Astrocyte of the cerebellum (primary cell): Measurements from ENCODE around the gene LHFPL2.

ENCODE experiments used
- DNase-seq: peaks from one replicate; pipeline ENCODE4 v3.0.0-alpha.2; 2011; ENCODE audit warnings: low read depth
- H3K4me3 ChIP-seq: 2 replicates; pipeline ENCODE4 v1.5.1; 2011; ENCODE audit warnings: mild to moderate bottlenecking, low read depth, low read length, moderate library complexity
- in situ Hi-C: cut with HindIII; loops from 2 replicates; pipeline ENCODE4 v1.10.0; 2017; ENCODE audit warnings: low sequenced_read_pairs
- TF ChIP-seq, protein P1 (sequence below): IDR thresholded peaks from 2 replicates; pipeline ENCODE4 v1.5.1; 2012; ENCODE audit warnings: low read length, low read depth, moderate library complexity, mild to moderate bottlenecking; ENCODE audit errors: missing control alignments

LHFPL2 gene

DNA sequence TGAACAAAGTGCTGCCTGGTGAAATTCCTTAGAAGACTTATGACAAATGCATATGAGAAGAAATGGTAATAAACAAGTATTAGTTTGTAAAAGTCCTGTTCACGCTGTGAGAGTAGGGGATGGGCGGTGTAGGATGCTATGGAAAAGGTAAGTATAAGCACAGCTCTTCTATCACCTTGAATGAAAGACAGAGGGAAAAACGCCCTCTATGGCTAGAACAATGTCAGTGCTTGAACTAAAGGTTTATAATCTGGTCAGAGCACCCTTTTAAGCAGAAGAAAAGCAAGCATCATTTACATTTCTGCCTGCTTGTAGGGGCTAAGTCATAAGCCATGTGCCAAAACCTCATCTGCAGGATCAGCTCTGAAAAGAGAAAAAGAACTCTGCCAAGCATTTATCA lies 115.2 kb downstream of the LHFPL2 start:
- in situ Hi-C loops, result no loop called here
- no peak for DNase-seq
- no peak overlapping the region for H3K4me3 ChIP-seq
- TF ChIP-seq, protein P1, sequence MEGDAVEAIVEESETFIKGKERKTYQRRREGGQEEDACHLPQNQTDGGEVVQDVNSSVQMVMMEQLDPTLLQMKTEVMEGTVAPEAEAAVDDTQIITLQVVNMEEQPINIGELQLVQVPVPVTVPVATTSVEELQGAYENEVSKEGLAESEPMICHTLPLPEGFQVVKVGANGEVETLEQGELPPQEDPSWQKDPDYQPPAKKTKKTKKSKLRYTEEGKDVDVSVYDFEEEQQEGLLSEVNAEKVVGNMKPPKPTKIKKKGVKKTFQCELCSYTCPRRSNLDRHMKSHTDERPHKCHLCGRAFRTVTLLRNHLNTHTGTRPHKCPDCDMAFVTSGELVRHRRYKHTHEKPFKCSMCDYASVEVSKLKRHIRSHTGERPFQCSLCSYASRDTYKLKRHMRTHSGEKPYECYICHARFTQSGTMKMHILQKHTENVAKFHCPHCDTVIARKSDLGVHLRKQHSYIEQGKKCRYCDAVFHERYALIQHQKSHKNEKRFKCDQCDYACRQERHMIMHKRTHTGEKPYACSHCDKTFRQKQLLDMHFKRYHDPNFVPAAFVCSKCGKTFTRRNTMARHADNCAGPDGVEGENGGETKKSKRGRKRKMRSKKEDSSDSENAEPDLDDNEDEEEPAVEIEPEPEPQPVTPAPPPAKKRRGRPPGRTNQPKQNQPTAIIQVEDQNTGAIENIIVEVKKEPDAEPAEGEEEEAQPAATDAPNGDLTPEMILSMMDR, result peak; percentile 49

DNA sequence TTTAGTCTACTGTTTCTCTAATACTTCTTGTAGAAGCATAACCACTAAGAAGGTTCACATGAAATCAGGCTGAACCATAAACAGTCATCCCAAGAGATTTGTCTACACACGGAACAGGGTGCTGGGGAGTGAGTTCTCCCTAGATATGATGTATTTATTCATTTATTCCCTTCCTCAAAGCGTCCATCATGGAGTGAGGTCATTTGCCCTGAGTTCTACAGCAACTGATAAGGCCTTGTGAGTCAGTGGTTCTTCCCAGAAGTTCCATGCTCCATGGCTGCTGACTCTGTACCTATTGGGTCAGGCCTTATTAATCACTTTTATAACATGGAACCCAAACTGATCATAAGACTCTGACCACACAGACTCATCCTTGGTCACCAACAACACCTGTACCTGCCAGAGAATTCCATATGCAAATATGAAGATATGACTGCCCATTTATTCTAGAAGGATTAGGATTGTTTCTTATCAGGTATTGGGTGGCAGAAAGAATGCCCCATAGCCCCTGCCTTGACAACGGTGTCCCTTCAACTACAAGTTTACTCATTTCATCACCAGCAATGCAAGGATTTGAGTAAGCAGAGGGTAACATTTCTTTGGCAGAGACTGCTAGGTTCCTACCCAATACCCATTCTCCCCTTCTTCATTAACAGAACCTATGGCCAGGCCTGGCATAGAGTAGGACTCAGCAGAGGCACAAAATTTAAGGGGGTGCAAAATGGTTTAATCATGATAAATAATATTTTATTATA lies 118.1 kb downstream of the LHFPL2 start:
- in situ Hi-C loops, result no loop called here

DNA sequence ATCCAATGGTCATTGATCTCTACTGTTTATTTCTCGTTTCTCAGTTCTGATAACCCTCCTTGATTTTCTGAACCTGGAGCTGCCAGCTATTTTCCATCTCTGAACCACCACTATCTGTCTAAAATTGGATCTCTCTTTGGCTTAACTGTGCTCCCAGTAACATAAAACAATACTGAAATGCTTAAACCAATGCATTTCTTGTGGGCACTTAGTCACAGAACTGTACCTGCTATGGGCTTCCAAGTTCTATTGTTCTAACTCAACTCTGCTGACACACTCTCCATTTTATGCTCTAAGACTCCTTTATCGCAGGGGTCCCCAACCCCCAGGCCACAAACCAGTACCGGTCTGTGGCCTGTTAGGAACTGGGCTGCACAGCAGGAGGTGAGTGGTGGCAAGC lies 120.6 kb downstream of the LHFPL2 start:
- in situ Hi-C loops, result no loop called here
- DNase-seq, result no peak
- no peak overlapping the region for H3K4me3 ChIP-seq
- TF ChIP-seq, protein P1, result no peak

More for the DNA sequence above, 118.1 kb downstream of the LHFPL2 start:
- no peak overlapping the region for H3K4me3 ChIP-seq
- TF ChIP-seq, protein P1, result no peak
- no peak for DNase-seq

DNA sequence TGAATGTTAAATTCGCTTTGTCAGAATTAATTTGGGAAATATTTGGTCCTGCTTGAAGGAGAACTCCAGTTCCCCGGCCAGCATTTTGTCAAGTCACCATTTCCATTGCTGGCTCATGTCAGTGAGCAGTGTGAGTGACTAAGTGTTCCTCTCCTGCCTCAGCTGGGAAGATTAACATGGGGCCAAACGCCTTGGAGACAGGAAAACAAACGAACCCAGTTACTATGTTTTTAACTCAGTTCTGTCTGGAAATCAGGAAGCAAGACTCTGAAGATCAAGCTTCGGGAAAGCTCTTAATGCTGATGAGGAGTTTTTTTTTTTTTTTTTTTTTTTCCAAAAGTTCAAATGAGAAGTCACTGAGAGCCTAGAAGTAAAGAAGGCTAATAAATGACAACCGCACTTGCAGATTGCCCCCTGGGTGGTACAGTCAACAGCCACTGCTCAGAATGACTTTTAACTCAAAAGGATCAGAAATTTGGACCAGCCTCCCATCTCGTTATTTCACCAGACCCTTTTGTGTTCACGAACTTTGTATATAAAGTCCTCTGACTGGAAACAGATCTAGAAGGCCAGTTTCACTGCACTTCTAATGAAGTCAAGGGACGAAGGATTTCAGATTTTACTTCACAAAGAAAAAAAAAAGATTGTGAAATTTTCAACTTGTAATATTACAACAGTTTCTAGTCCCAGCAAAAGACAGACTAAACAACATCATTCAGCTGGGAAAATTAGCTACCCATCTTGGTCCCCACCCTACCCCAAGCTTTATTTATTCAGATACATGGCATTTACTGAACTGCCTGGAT lies 121.3 kb downstream of the LHFPL2 start:
- TF ChIP-seq, protein P1, result no peak
- no peak overlapping the region for H3K4me3 ChIP-seq
- DNase-seq, result peak; percentile 82
- in situ Hi-C loops, result no loop called here

DNA sequence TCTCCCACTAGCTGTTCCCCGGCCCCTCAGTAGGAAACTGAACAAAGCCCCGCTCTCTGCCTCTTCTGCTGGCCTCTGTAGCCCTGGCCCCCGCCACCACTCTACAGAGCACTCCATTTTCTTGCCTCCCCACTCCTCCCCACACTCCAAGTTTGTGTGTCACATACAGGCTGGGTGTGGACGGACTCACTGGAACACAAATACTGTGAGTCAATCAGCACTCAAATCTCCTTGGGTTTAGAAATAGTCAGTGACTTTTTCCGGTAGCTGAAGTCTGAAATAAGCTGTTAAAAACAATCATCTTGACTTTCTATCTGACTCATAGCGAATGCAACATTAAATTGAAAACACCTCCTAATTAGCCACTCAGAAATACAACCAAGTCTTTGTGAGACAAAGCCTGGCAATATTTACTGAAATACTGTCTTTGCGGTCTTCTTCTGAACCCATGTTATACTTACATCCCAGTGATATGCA lies 122.5 kb downstream of the LHFPL2 start:
- DNase-seq, result no peak
- in situ Hi-C loops, result no loop called here
- TF ChIP-seq, protein P1, result no peak
- H3K4me3 ChIP-seq, result no peak overlapping the region

DNA sequence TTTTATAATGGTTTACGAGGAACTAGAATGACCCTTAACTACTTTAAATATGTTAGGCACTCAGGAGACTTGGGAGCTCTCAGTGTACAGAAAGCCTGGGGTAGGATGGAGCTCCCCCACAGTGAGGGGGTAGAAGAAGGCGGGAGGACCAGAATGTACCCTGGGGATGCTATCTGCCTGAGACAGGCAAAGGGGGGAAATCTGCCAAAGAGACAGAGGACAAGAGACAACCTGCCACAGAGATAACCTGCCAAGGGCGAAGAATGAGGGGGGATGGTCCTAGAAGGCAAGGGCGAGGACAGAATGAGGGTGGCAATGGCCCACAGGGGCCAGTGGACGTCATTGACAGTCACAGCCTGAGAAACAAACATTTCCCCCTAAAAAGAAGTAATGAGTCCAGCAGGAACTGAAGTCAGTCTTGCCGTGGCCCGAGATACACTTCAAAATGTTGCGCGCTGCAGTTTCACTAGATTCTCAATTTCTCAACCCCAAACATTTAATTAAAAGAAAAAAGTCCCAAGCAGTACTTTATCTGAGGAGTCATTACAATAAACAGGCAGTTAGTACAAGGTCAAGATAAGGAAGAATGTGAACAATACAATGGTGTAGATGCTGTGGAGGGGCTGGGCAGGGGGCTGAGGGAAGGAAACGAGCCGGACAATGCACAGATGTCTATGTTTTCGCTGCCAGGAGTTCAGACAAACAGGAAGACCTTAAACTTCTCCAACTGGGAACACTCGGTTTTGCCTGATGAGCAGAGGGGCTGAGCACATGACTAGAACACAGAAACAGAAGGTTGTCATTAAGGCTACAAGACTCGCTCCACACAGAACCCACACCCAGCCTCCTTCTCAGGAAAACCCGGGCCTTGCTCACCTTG lies 125.0 kb downstream of the LHFPL2 start:
- no peak for DNase-seq
- TF ChIP-seq, protein P1, result no peak
- in situ Hi-C loops, result no loop called here

More for the DNA sequence above, 125.0 kb downstream of the LHFPL2 start:
- no peak overlapping the region for H3K4me3 ChIP-seq
